OCI-LY7 (cell line): Measurements from ENCODE around the gene UBE2J2.

ENCODE experiments used
- CTCF ChIP-seq: fragments of 200-600 bp; sonication (generic); conservative IDR thresholded peaks from 2 replicates; pipeline ENCODE4 v1.5.1; 2014; ENCODE audit warnings: mild to moderate bottlenecking, antibody characterized with exemption, low read length, moderate library complexity, mixed read lengths
- EZH2phosphoT487 ChIP-seq: fragments of 200-600 bp; sonication (generic); IDR thresholded peaks from 2 replicates; pipeline ENCODE4 v1.6.1; 2018; ENCODE audit warnings: low read depth, borderline replicate concordance, mild to moderate bottlenecking, mixed run types, antibody characterized with exemption, low read length, moderate library complexity, mixed read lengths

GRCh38 chr1:1306070-1306660, 32.5 kb upstream of the UBE2J2 start:
- TF ChIP-seq CTCF (peak; percentile 63), EZH2phosphoT487 (no peak)
